Natural killer cell (primary cell): ENCODE measurements around the gene RAB27A. TPM values are rescaled to one million over a fixed set of nuclear protein-coding genes. Genes with fewer than 3 reads are reported as not detected.

Experiments
- ATAC-seq, 3 donors: fragments of 150-1000 bp in 2 of 3; fragments of 200-7000 bp in 1 of 3; cut with Tn5 transposase; 1 replicate in 1 of 3; 2 replicates in 2 of 3; pipeline ENCODE4 v1.10.0; 2021; ENCODE audit warnings: mild to moderate bottlenecking in 2 of 3, moderate library complexity in 2 of 3
- DNase-seq, 2 donors: peaks; one replicate each; pipeline versions ENCODE4 v3.0.0 to v3.0.0-alpha.2; 2013 to 2021; ENCODE audit warnings: mixed read lengths in 1 of 2
- H3K27ac ChIP-seq: one replicate; pipeline ENCODE4 v1.5.1; 2013; ENCODE audit warnings: mild to moderate bottlenecking, low read length
- H3K27me3 ChIP-seq: one replicate; pipeline ENCODE4 v1.6.1; 2013; ENCODE audit warnings: low read length; ENCODE audit not compliant: control insufficient read depth, insufficient read depth
- H3K36me3 ChIP-seq: one replicate; pipeline ENCODE4 v1.6.1; 2013; ENCODE audit warnings: low read length; ENCODE audit not compliant: control insufficient read depth, insufficient read depth
- H3K4me1 ChIP-seq: one replicate; pipeline ENCODE4 v1.6.1; 2013; ENCODE audit warnings: low read length; ENCODE audit not compliant: control insufficient read depth, insufficient read depth
- H3K4me3 ChIP-seq: one replicate; pipeline ENCODE4 v1.5.1; 2013; ENCODE audit warnings: low read length
- H3K9me3 ChIP-seq: one replicate; pipeline ENCODE4 v1.6.1; 2013; ENCODE audit warnings: low read length; ENCODE audit not compliant: control insufficient read depth, insufficient read depth
- H3K27ac Mint-ChIP-seq, 2 donors: one replicate each; pipeline ENCODE4 v1.8.0; 2022; ENCODE audit warnings: mild to moderate bottlenecking in 2 of 2, mixed read lengths in 2 of 2, moderate library complexity in 1 of 2
- H3K27me3 Mint-ChIP-seq, 2 donors: one replicate each; pipeline ENCODE4 v1.8.0; 2022; ENCODE audit warnings: low read depth in 2 of 2, mixed read lengths in 2 of 2
- H3K36me3 Mint-ChIP-seq: one replicate; pipeline ENCODE4 v1.8.0; 2022; ENCODE audit warnings: mixed read lengths
- H3K4me1 Mint-ChIP-seq, 2 donors: one replicate each; pipeline ENCODE4 v1.8.0; 2022; ENCODE audit warnings: mixed read lengths in 2 of 2
- H3K4me3 Mint-ChIP-seq: one replicate; pipeline ENCODE4 v1.8.0; 2022; ENCODE audit warnings: mild to moderate bottlenecking, moderate library complexity, mixed read lengths
- H3K9me3 Mint-ChIP-seq, 2 donors: one replicate each; pipeline ENCODE4 v1.8.0; 2022; ENCODE audit warnings: mixed read lengths in 2 of 2
- CTCF ChIP-seq: fragments of 200-600 bp; IDR thresholded peaks from one replicate; pipeline ENCODE4 v1.8.0; 2022; ENCODE audit warnings: antibody characterized with exemption
- WGBS: methylation state at CpG from one replicate; pipeline ENCODE4 v1.1.7; 2013; ENCODE audit warnings: missing lambda C conversion rate; ENCODE audit not compliant: insufficient coverage; 5-methylcytosine and 5-hydroxymethylcytosine counted together
- intact Hi-C: fragments of 100-400 bp; cut with micrococcal nuclease; formaldehyde crosslinking; loops from one replicate; pipeline ENCODE4 v1.14.2; 2022
- total RNA-seq, 4 donors: library from RNA; stranded (reverse); fragments of 120-200 nt in 1 of 4; gene quantifications; one replicate each; pipeline versions ENCODE4 v1.2.3 to v1.2.4, GENCODE V29; 2013 to 2022

The RAB27A gene
- total RNA-seq, 3 donors from 2014 or later (not counting 1 experiment from before 2014, with no cell fraction given) = 90.0 to 111 (median 98.1) TPM

GRCh38 chr15:55247766-55248427, 41.7 kb downstream of the RAB27A start:
- DNase-seq (peak; percentile 41 to 54), ATAC-seq (peak; percentile 85 to 95 (median 88))
- H3K9me3 ChIP-seq = no peaks in the 10 kb centered on the region
- intact Hi-C loops = loop anchor here (1.0 kb wide), 1 partner anchor 39 kb away; no protein-coding TSS in a partner anchor
- no peaks in the 10 kb centered on the region for H3K27me3 ChIP-seq
- no peaks in the 10 kb centered on the region for H3K36me3 ChIP-seq
- Mint-ChIP-seq H3K36me3 (no peaks in the 10 kb centered on the region), H3K4me1 (peaks cover 71 to 72% of the 10 kb centered on the region in 2 donors), H3K27me3 (no peaks in the 10 kb centered on the region), H3K4me3 (peak overlapping the region; percentile 41), H3K27ac (peak overlapping the region; percentile 30 to 80), H3K9me3 (no peaks in the 10 kb centered on the region)
- TF ChIP-seq CTCF = no peak
- peaks cover 28% of the 10 kb centered on the region for H3K4me1 ChIP-seq
- WGBS = 58% methylated on average over 7 of the region's 7 CpGs
- H3K4me3 ChIP-seq = no peak overlapping the region
- peak overlapping the region; percentile 6 for H3K27ac ChIP-seq

- no peaks in the 10 kb centered on the region for H3K27me3 Mint-ChIP-seq
- no peak overlapping the region for H3K27ac ChIP-seq
- DNase-seq (no peak), ATAC-seq (peak in 1 of 3 donors; percentile 3)
- intact Hi-C loops = loop anchor here (1.0 kb wide), 1 partner anchor 40 kb away; no protein-coding TSS in a partner anchor
- H3K4me3 Mint-ChIP-seq = peak overlapping the region; percentile 41
- no peak overlapping the region for H3K4me3 ChIP-seq
- H3K27ac Mint-ChIP-seq = peak overlapping the region; percentile 30 to 80
- H3K4me1 Mint-ChIP-seq = peaks cover 71 to 77% of the 10 kb centered on the region in 2 donors
- H3K9me3 ChIP-seq = no peaks in the 10 kb centered on the region
- H3K4me1 ChIP-seq = peaks cover 27% of the 10 kb centered on the region
- no peak for TF ChIP-seq CTCF
- no peaks in the 10 kb centered on the region for H3K36me3 ChIP-seq
- no peaks in the 10 kb centered on the region for H3K27me3 ChIP-seq
- H3K9me3 Mint-ChIP-seq = no peaks in the 10 kb centered on the region
- no peaks in the 10 kb centered on the region for H3K36me3 Mint-ChIP-seq
Observed at GRCh38 chr15:55247311-55247710, 42.3 kb downstream of the RAB27A start.

GRCh38 chr15:55246567-55246966, 43.0 kb downstream of the RAB27A start:
- DNase-seq (no peak), ATAC-seq (no peak)
- Histone ChIP-seq H3K4me1 (peaks cover 27% of the 10 kb centered on the region), H3K9me3 (no peaks in the 10 kb centered on the region), H3K4me3 (no peak overlapping the region), H3K27me3 (no peaks in the 10 kb centered on the region), H3K27ac (no peak overlapping the region), H3K36me3 (no peaks in the 10 kb centered on the region)
- intact Hi-C loops = no loop called here
- no peaks in the 10 kb centered on the region for H3K9me3 Mint-ChIP-seq
- H3K4me3 Mint-ChIP-seq = no peak overlapping the region
- peak overlapping the region in 1 of 2 donors; percentile 80 for H3K27ac Mint-ChIP-seq
- no peaks in the 10 kb centered on the region for H3K36me3 Mint-ChIP-seq
- WGBS = 96% methylated on average over 2 of the region's 3 CpGs
- TF ChIP-seq CTCF = no peak
- peaks cover 70 to 73% of the 10 kb centered on the region in 2 donors for H3K4me1 Mint-ChIP-seq
- H3K27me3 Mint-ChIP-seq = no peaks in the 10 kb centered on the region

GRCh38 chr15:55245059-55245458, 44.6 kb downstream of the RAB27A start:
- ATAC-seq (no peak), DNase-seq (peak in 1 of 2 donors; percentile 34)
- Mint-ChIP-seq H3K4me1 (peaks cover 66 to 70% of the 10 kb centered on the region in 2 donors), H3K27ac (peak overlapping the region; percentile 17 to 36), H3K27me3 (no peaks in the 10 kb centered on the region), H3K36me3 (no peaks in the 10 kb centered on the region), H3K9me3 (no peaks in the 10 kb centered on the region), H3K4me3 (no peak overlapping the region)
- Histone ChIP-seq H3K4me1 (peaks cover 24% of the 10 kb centered on the region), H3K9me3 (no peaks in the 10 kb centered on the region), H3K27me3 (no peaks in the 10 kb centered on the region), H3K4me3 (no peak overlapping the region), H3K27ac (no peak overlapping the region), H3K36me3 (no peaks in the 10 kb centered on the region)
- intact Hi-C loops = no loop called here
- no peak for TF ChIP-seq CTCF
- WGBS = 86% methylated on average over 1 of the region's 4 CpGs
